Activated T-helper 1 cell treated with anti-CD3 and anti-CD28 coated beads, Interleukin-12 subunit alpha, Interleukin-12 subunit beta, Interleukin-2, Interleukin-4 antibody, amounts not matched to agents 30 ng/mL and 10 ng/mL and 1 ng/mL, durations not matched to agents 14 hours and 24 hours and 36 hours (primary cell): ENCODE measurements around the gene LAMA5. TPM values are rescaled to one million over a fixed set of nuclear protein-coding genes. Genes with fewer than 3 reads are reported as not detected.

Experiments
- DNase-seq: peaks from one replicate; pipeline ENCODE4 v3.0.0; 2021; ENCODE audit warnings: low spot score
- H3K27ac Mint-ChIP-seq: one replicate; pipeline ENCODE4 v1.8.0; 2021; ENCODE audit warnings: mild to moderate bottlenecking, mixed read lengths
- H3K27me3 Mint-ChIP-seq: one replicate; pipeline ENCODE4 v1.8.0; 2022; ENCODE audit warnings: mild to moderate bottlenecking, moderate library complexity, mixed read lengths; ENCODE audit not compliant: insufficient read depth
- H3K36me3 Mint-ChIP-seq: one replicate; pipeline ENCODE4 v1.8.0; 2021; ENCODE audit warnings: low read depth, mixed read lengths
- H3K4me1 Mint-ChIP-seq: one replicate; pipeline ENCODE4 v1.8.0; 2021; ENCODE audit warnings: low read depth, mixed read lengths
- H3K4me3 Mint-ChIP-seq: one replicate; pipeline ENCODE4 v1.8.0; 2021; ENCODE audit warnings: mild to moderate bottlenecking, moderate library complexity, mixed read lengths
- H3K9me3 Mint-ChIP-seq: one replicate; pipeline ENCODE4 v1.8.0; 2021; ENCODE audit warnings: mixed read lengths
- intact Hi-C: fragments of 100-400 bp; cut with micrococcal nuclease; formaldehyde crosslinking; loops from one replicate; pipeline ENCODE4 v1.15.1; 2024
- total RNA-seq: library from RNA; stranded (reverse); gene quantifications from 2 replicates; pipeline ENCODE4 v1.2.3, GENCODE V29; 2022

The LAMA5 gene
- total RNA-seq, 1 donor from 2014 or later = 0.83 TPM

DNA sequence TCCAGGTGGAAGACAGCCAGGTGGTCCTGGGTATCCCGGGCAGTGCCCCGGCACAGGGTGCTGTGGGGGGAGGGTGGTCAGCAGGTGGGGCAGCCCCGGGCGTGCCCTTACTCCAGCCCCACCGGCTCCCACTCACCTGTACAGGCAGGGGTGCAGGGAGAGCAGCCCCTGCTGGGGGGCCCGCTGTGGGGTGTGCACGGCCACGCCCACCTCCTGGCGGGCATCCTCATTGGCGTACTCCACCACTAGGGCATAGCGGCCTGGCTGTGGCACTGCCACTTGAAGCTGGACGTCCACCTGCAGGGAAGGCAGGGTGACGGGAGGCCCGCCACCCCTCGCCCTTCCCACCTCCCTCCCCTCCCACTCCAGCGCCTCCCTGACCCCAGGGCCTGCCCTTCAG is 34.7 kb downstream of the LAMA5 start:
- intact Hi-C loops = no loop called here
- no peaks in the 10 kb centered on the region for H3K27me3 Mint-ChIP-seq

DNA sequence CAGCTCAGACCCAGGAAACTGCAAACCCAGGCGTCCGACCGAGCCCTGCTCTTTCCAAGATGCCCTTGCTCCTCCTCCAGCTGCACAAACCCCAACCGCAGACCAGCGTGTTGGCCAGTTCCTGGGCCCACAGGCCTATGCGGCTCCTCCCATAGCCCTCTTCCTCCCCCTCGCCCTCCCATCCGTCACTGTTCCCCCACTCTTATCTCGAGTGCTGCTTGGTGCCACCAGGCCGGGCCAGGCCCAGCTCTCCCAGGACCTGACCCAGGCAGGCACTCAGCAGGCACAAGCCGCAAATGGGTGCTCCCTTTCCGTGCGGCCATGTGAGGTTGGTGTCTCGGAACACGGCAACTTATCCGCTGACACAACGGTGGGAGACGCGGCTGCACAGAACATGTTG is 35.8 kb downstream of the LAMA5 start:
- Mint-ChIP-seq H3K9me3 (no peaks in the 10 kb centered on the region), H3K27ac (no peak overlapping the region), H3K36me3 (no peaks in the 10 kb centered on the region), H3K27me3 (no peaks in the 10 kb centered on the region), H3K4me3 (no peak overlapping the region), H3K4me1 (no peaks in the 10 kb centered on the region)
- DNase-seq = no peak
- intact Hi-C loops = no loop called here

More for the DNA sequence above, 34.7 kb downstream of the LAMA5 start:
- H3K9me3 Mint-ChIP-seq = no peaks in the 10 kb centered on the region
- H3K27ac Mint-ChIP-seq = no peak overlapping the region
- no peak for DNase-seq
- no peaks in the 10 kb centered on the region for H3K4me1 Mint-ChIP-seq
- H3K36me3 Mint-ChIP-seq = no peaks in the 10 kb centered on the region
- H3K4me3 Mint-ChIP-seq = no peak overlapping the region

DNA sequence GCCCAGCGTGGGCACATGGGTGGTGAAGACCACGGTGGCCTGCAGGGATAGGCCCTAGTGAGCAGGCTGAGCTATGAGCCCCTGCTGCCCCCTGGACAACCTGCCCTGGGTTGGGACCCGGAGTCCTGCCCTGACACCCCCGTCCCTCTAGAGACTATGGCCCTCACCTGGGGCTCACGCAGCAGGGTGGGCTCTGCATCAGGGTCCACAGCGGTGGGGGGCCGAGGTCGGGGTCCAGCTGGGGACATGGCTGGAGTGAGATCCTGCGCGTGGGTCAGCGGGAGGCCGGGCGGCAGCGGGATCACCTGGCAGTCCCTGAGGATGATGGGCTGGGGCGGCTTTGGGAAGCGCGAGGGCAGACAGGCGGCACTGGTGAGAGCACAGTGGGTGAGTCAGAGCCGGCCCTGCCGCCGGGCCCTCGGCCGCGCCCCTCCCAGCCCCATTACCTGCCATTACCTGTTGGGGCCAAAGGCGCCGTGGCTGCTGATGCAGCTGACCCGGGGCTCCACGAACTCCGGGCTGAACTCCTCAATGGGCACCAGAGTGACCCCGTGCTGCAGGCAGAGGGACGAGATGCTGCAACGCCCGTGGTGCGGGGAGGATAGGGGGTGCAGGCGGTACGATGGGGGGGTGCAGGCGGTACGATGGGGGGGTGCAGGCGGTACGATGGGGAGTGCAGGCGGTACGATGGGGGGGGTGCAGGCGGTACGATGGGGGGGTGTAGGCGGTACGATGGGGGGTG is 36.4 kb downstream of the LAMA5 start:
- no peak overlapping the region for H3K27ac Mint-ChIP-seq
- no peaks in the 10 kb centered on the region for H3K36me3 Mint-ChIP-seq
- no peaks in the 10 kb centered on the region for H3K9me3 Mint-ChIP-seq
- DNase-seq = no peak
- H3K4me3 Mint-ChIP-seq = no peak overlapping the region
- no peaks in the 10 kb centered on the region for H3K4me1 Mint-ChIP-seq
- intact Hi-C loops = no loop called here
- H3K27me3 Mint-ChIP-seq = no peaks in the 10 kb centered on the region

DNA sequence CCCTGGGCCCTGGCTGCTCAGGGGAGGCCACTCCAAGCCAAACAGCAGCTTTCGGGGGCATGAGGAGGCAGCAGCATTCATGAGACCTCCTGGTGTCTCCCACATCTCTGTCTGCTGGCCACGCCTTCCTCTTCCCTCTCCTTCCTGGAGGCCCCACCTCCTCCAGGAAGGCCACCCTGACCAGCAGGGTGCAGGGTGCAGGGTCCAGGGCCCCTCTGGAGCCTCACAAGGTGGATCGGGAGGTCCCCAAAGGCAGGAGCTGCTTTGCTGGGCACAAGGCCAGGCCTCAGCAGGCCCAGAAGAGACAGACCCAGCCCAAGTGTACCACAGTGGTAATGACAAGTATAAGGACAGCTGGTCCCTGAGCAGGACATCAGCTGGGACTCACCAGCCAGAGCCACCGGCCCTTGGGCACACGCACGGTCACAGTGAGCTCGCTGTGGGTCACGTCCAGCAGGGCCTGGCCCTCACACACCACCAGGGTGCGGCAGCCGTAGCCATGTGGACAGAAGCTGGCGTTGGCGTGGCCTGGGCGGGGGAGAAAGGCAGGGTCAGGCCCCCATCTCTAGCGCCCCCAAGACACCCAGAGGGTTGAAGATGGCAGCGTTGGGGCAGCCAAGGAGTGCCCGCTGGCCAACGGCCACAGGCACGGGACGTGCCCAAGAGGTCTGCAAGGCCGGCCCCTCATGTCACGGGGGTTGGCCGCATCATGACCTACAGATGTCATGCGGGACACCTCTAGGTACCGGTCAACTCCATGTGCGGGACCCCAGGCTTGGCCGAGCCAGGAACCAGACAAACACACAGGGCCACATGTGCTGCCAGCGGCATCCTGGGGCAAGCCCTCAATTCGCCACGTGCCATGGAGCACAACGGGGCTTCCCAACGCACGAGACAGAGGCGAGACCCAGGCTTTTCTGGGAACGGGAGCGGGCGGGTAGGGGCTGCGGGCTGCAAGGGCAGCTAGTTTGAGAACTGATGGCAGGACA is 37.4 kb downstream of the LAMA5 start:
- H3K4me1 Mint-ChIP-seq = no peaks in the 10 kb centered on the region
- intact Hi-C loops = no loop called here
- H3K4me3 Mint-ChIP-seq = no peak overlapping the region
- H3K27ac Mint-ChIP-seq = no peak overlapping the region
- no peaks in the 10 kb centered on the region for H3K36me3 Mint-ChIP-seq
- H3K9me3 Mint-ChIP-seq = no peaks in the 10 kb centered on the region
- no peaks in the 10 kb centered on the region for H3K27me3 Mint-ChIP-seq
- no peak for DNase-seq

DNA sequence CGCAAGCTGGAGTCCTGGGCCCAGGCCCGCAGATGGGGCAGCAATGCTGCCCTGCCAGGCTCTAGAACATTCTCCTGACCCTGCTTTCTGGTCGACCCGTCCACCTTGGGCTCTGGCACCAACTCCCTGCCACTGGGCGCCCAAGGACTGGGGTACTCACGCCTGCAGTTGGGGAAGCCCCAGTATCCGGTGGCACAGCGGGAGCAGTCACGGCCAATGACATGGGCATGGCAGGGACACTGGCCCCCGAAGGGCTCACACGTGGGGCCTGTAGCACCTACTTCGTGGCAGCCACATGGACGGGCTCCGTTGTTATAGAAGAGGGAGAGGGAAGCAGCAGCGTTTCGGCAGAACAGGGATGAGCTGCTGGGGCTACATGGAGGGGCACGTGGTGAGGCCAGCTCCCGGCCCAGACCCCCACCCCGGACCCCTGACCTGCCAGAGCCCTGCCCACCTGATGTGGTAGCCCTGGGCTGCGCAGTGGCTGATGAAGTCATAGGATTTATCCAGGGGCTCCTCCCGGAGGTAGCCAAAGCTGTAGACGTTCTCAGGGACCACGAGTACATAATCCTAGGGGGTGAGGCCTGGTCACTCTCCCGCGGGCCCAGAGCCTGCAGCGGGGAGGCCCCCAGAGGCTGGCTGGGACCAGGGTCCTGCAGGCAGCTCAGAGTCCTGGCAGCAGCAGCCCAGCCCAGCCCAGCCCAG is 38.3 kb downstream of the LAMA5 start:
- Mint-ChIP-seq H3K9me3 (no peaks in the 10 kb centered on the region), H3K36me3 (no peaks in the 10 kb centered on the region)

DNA sequence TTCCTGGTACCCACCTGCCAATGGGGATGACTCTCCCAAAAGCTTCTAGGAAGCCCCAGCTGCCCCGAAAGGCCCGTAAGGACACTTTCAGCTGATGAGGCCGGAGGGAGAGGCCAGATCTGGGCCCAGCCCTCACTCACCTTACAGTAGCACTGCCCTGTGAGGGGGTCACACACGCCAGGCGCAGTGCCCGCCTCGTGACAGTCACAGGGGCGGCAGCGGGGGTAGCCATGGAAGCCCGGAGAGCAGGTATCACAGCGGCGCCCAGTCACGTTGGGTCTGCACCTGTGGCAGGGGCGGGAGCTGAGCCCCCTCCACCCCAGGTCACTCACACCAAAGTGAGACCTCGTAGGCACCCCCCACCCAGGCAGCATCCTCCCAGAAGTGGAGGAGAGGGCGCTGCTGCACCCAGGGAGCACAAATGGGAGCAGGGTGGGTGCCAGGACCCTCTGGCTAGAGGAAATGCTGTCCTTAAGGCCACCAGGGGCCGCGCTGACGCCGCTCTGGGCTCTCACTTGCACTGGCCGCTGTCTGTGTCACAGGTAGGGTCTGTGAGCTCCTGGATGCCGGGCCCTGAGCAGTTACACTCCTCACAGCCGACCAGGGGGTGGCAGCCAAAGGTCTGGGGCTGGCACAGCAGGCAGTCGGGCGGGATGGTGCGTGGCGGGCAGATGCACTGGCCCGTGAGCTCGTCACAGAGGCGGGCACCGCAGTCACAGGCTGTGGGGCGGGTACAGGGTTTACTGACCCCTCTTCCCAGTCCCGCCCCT is 39.2 kb downstream of the LAMA5 start:
- Mint-ChIP-seq H3K4me1 (no peaks in the 10 kb centered on the region), H3K4me3 (no peak overlapping the region), H3K27me3 (no peaks in the 10 kb centered on the region), H3K36me3 (no peaks in the 10 kb centered on the region), H3K27ac (no peak overlapping the region), H3K9me3 (no peaks in the 10 kb centered on the region)
- intact Hi-C loops = no loop called here
- no peak for DNase-seq

More for the DNA sequence above, 38.3 kb downstream of the LAMA5 start:
- intact Hi-C loops = no loop called here
- H3K4me1 Mint-ChIP-seq = no peaks in the 10 kb centered on the region
- H3K27ac Mint-ChIP-seq = no peak overlapping the region
- no peak overlapping the region for H3K4me3 Mint-ChIP-seq
- no peaks in the 10 kb centered on the region for H3K27me3 Mint-ChIP-seq
- DNase-seq = no peak

DNA sequence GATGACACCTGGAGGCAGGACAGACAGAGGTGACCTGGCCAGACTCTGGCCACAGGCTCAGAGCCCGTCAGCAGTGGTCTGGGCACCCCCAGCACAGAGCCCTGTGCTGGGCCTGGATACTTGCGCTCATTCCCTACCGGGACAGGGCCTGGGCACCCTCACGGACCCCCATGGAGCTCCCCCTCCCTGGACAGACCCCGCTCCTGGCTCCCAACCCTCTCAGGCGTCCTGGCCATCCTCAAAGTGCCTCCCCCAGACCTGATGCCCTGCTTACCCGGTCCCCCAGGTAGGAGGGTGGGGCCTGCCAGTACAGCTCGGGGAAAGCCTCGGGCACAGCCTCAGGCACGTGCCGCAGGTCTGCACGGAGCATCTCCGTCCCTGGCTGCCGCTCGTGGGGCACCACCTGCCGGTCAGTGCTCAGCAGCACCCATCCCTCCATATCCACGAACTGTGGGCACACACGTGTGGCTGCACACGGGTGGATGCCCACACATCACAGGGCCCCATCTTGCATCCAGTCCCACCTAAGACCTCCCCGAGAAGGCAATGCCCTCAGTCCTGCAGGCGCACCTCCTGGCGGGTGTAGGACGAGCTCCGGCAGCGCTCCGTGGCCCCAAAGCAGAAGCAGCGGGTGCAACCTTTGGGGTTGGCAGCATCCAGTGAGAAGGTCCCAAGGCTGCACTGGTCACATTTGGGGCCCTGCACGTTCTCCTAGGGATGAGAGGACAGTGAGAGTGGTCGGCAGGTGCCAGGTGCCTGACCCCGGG is 40.0 kb downstream of the LAMA5 start:
- Mint-ChIP-seq H3K4me3 (no peak overlapping the region), H3K27me3 (no peaks in the 10 kb centered on the region), H3K9me3 (no peaks in the 10 kb centered on the region), H3K27ac (no peak overlapping the region), H3K36me3 (no peaks in the 10 kb centered on the region), H3K4me1 (no peaks in the 10 kb centered on the region)
- intact Hi-C loops = no loop called here
- no peak for DNase-seq

DNA sequence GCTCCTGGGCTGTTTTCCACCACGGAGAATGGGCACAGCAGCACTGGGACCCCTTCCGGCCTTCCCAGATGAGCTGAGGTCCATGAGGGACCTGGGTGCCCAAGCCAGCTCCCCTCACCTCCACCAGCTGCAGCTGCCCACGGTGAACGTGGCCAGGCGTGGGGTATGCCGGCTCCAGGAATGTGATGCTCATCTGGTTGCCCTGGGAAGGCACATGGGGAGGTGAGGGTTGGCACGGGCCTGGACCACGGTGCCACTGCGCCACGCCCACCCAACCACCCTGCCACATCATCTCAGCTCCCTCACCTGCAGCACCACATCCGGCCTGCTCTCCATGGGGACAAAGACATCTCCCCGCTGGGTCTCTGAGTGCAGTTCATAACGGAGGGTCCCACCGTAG is 40.6 kb downstream of the LAMA5 start:
- DNase-seq = no peak

DNA sequence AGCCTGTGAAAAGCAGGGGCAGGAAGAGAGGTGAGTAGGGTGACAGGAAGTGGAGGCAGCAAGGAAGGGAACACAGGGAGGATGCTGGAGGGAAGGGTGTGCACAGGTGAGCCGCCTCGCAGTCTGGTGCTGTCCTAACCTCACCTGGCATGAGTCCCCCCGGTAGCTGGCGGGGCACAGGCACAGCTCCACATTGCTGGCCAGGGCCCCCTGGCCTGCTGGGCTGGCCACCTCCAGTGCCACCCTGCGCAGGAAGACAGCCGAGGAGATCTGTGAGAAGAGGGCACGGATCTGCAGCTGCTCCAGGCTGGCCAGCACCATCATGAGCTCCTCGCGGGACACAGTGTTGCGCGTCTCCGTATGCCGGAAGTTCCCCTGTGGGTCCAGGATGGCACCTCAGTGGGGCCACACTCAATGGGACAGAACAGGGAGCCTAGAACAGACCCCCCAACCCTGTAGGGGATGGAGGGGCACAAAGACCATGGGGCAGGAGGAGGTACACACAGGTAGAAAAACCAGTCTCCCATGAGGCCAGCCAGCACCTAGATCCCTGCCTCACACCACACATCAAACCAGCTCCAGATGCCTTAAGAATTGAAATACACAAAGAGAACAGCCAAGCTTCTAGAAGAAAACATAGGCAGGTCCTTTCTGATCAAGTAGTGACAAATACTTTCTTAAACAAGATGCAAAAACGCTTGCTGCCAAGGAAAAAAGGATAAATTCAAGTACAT is 41.8 kb downstream of the LAMA5 start:
- no peaks in the 10 kb centered on the region for H3K4me1 Mint-ChIP-seq
- intact Hi-C loops = no loop called here
- H3K9me3 Mint-ChIP-seq = no peaks in the 10 kb centered on the region
- H3K4me3 Mint-ChIP-seq = no peak overlapping the region
- no peaks in the 10 kb centered on the region for H3K27me3 Mint-ChIP-seq
- H3K27ac Mint-ChIP-seq = no peak overlapping the region
- no peaks in the 10 kb centered on the region for H3K36me3 Mint-ChIP-seq
- no peak for DNase-seq

More for the DNA sequence above, 40.6 kb downstream of the LAMA5 start:
- H3K4me3 Mint-ChIP-seq = no peak overlapping the region
- no peaks in the 10 kb centered on the region for H3K9me3 Mint-ChIP-seq
- no peaks in the 10 kb centered on the region for H3K27me3 Mint-ChIP-seq
- intact Hi-C loops = no loop called here
- no peaks in the 10 kb centered on the region for H3K36me3 Mint-ChIP-seq
- H3K27ac Mint-ChIP-seq = no peak overlapping the region
- H3K4me1 Mint-ChIP-seq = no peaks in the 10 kb centered on the region

DNA sequence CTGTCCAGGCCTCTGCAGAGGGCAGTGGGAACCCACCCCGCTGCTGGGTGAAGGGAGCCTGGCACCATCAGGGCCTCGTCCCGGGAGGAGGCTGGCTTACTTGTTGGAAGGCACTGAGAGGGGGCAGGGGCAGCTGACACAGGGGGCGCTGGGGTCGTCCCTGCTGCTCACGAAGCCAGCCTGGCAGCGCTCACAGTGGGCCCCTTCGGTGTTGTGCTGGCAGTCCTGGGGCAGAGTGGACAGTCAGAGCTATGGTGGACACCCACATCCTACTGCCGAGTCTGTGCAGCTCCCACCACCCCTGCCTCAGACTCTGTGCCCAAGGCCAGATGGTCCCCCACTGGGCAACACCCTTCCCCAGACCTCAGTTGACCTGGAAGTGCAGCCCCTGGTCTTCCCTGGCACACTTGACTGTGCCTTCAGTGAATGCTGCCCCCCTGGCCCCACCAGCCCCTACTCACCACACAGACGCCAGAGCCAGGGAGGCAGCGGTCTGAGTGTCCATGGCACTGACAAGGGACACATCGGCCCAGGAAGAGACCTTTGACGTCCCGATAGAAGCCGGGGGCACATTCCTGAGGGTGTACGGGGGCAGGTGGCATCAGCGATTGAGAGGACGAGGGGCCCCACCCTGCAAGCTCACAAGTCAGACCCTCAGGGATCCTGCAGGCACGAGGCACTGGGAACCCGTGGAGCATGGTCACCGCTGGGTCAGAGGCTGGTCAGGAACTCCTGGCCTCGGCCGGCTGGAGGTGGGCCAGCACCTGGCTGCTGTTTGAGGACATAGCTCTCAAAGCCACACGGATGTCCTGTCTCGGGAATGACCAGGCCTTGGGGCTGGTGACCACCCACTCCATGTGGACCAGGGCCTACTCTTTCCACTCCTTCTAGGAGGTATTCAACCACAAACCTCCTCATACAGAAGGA is 42.9 kb downstream of the LAMA5 start:
- H3K27ac Mint-ChIP-seq = no peak overlapping the region
- H3K36me3 Mint-ChIP-seq = no peaks in the 10 kb centered on the region
- H3K4me1 Mint-ChIP-seq = no peaks in the 10 kb centered on the region
- no peaks in the 10 kb centered on the region for H3K27me3 Mint-ChIP-seq
- no peak overlapping the region for H3K4me3 Mint-ChIP-seq
- intact Hi-C loops = no loop called here
- H3K9me3 Mint-ChIP-seq = no peaks in the 10 kb centered on the region
- no peak for DNase-seq
